ENCODE results near the gene SRCAP.

DNA sequence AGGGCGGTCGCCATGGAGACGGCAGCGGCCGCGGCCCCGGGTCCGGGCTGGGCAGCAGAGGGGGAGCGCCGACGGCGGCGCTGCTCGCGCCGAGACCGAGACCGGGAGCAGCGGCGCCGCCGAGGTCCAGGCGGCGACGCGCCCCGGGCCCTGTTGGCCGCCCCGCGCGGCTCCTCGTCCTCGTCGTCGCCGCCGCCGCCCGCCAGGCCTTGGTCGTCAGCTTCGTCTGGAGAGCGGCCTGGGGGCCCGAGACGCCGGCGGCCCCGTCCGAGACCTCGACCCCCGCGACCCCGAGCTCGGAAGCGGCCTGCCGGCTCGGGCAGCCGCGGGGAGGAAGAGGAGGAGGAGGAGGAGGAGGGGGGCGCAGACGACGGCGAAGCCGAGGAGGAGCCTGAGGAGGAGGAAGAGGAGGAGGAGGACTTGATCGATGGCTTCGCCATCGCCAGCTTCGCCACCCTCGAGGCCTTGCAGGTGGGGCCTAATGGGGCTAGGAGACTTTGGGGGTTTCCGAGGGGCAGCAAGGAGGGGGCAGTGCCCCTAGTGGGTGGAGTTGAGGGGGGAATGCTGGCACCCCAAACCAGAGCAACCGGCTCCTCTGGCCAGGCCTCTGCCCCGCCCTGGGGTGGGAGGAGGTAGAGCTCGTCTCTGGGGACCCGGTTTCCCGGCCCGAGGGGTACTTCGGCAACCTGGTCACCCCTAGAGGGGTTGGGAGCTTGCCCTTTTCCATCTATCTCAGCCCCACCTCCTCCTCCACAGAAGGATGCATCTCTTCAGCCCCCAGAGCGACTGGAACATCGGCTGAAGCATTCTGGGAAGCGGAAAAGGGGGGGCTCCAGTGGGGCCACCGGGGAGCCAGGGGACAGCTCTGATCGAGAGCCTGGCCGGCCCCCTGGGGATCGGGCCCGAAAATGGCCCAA, 39.2 kb upstream of the SRCAP start:
- TF ChIP-seq BHLHE40 (IDR thresholded peaks at IDR 0.05; ENCODE audit: borderline replicate concordance) (no peak), SUZ12 (IDR thresholded peaks at IDR 0.05) (no peak), LEF1 (IDR thresholded peaks at IDR 0.05; ENCODE audit: borderline replicate concordance) (no peak), ARNT (IDR thresholded peaks at IDR 0.05) (no peak), FOXA1 (IDR thresholded peaks at IDR 0.05) (no peak), NFRKB (IDR thresholded peaks at IDR 0.05) (no peak), ELF4 (IDR thresholded peaks at IDR 0.05) (no peak), FOXK2 (IDR thresholded peaks at IDR 0.05) (no peak), ZNF384 (IDR thresholded peaks at IDR 0.05) (no peak)
